Measurements from ENCODE around the gene ARSH.
"Not testable (repeated sequence)": the region's sequence is repeated elsewhere in the genome, so short reads cannot be mapped to it uniquely, and the experiment has no call there.

DNA sequence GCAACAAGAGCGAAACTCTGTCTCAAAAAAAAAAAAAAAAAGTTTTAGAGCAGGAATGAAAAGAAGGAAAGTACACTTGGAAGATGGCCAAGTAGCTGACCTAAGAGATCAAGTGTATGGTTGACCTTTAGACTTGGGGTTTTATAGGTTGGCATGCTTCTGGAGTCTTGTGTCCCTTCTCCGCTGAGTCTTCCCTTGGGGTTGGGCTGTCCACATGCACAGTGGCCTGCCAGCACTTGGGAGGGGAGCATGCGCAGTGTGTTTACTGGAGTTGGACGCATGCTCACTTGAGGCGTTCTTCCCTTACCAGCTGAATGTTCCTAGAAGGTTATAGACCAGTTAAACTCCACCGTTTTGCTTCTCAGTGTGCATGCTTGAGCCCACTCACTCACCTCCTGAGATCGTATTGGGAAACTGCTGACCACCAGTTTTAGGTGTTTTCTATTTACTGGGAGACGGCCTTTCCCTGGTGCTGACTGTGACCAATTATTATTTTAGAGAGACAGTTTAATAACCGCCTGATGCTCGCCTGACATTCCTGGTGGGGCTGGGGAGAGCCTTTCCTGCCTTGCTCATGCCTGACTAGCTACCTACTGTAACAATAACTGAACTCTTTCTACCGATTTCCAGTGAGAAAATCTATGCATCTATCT is 44.3 kb downstream of the ARSH start:
- TF ChIP-seq CTCF, POLR2A (IDR thresholded peaks at IDR 0.05): not testable (repeated sequence)
